Stimulated activated CD4-positive, alpha-beta T cell treated with anti-CD3 and anti-CD28 coated beads, Interleukin-1b, Interleukin-23, amount 100 ng/mL, for 1 hour (primary cell): ENCODE data around the gene NISCH.

ENCODE experiments used
- DNase-seq, 2 donors: peaks; one replicate each; pipeline ENCODE4 v3.0.0-alpha.2; 2020; ENCODE audit warnings: low read depth in 2 of 2

The NISCH gene

GRCh38 chr3:52455283-52456168 is at the start of gene NISCH:
Gene NISCH (plus strand): TSS chr3:52455604. CDS start chr3:52455642, 38 bp downstream.
- DNase-seq = peak; percentile 93 to 98

GRCh38 chr3:52406231-52406661 is 49.2 kb upstream of the NISCH start:
- DNase-seq = no peak

GRCh38 chr3:52406791-52407510 is 48.5 kb upstream of the NISCH start:
- DNase-seq = no peak

DNA sequence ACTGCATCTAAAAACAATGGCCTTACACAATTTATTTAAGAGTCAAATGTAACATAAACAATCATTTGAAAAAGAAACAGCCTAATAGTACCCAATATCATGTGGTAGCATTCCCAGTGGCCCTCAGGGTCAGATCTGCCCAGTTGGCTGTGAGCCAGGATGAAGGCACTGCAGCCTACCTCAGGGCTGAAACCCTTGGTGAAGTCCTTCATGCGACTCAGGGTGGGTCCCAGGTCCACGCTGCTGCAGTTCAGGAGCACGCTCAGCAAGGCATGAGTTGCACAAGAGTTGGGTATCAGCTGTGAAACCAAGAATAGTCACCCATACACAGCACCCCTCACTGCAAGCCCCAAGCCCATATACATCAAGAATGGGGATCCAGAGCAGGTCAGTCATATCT is 47.6 kb upstream of the NISCH start:
- DNase-seq = no peak

DNA sequence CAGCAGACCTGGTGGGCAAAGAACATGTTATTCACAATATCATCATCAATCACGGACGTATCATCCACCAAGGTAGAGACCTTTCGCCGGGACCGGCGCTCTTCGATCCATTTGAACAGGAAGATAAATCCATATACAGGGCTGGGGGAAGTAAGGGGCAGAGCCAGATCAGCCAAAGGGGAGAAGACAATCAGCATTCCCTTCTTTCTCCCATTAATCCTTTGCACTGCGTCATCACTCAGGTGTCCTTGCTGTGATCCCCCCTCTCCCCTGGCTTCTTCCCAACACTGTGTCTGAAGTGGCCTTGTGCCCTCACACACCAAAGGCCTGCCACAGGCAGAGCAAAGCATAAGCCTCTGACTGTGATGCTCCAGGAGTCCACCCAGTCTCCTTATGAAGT is 46.9 kb upstream of the NISCH start:
- no peak for DNase-seq

DNA sequence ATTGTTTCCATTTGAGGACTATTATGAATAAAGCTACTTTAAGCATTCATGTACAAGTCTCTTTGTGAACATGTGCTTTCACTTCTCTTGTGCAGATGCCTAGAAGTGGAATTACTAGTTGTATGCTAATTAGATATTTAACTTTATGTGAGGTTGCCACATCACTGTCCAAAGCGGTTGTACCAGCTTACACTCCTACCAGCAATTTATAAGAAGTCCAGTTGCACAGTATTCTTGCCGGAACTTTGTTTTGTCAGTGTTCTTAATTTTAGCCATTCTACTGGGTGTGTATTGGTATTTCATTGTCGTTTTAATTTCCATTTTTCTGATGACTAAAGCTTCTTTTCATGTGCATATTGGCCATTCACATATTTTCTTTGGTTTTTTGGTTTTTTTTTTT is 39.6 kb upstream of the NISCH start:
- no peak for DNase-seq

GRCh38 chr3:52420388-52420787 is 35.0 kb upstream of the NISCH start:
- DNase-seq = no peak

DNA sequence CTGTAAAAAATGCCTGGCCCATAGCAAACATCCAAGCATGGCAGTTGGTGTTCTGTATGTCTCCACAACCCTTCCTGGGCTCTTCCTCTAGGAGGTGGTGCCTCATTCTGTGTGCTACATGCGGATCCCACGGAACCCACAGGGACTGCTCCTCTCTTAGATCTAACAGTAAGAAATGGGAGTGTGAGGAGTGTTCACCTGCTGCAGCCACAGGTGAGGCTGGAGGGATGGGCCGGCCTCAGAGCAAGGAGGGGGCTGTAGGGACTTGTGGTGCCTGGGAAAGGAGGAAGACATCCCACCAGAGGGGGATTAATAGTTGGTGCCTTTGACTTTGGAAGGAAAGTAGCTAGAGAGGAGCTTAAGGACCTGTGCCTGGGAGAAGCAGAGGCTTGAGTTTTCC is 32.7 kb upstream of the NISCH start:
- DNase-seq = no peak

DNA sequence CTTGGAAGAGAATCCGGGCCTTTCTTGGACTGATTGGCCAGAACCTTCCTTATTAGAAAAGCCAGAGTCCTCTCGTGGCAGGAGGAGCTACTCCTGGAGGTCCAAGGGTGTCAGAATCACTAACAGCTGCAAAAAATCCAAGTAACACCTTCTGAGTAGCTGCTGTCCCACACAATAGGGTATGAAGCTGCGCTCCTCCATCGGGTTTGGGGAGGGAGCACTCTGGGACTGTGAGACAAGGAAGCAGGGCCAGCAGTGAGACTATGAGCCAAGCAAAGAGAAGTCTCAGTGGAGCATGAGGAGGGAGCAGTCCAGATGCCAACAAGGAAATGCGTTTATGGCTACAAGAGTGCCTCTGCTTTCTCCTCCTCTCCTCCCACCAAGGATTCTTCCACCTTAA is 32.2 kb upstream of the NISCH start:
- no peak for DNase-seq

- DNase-seq = no peak
These were observed 27.0 kb upstream of the NISCH start for GRCh38 chr3:52428151-52429005.

DNA sequence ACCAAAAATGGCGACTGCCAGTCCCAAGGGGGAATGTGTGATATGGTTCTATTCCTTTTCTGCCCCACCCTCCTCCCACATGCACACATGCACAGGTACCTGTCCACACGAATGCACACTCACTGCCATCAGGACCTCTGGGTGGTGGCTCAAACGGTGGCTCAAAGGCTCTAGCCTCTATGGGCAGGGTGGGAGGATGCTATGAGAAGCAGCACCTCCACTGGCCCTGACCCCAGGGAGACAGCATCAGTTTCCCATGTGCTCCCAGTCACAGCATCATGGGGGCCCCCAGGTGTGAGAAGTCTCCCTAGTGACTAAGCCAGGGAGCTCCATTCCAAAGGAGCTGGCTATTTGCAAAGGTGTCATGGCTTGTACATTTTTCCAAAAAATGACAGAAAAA is 26.4 kb upstream of the NISCH start:
- no peak for DNase-seq

DNA sequence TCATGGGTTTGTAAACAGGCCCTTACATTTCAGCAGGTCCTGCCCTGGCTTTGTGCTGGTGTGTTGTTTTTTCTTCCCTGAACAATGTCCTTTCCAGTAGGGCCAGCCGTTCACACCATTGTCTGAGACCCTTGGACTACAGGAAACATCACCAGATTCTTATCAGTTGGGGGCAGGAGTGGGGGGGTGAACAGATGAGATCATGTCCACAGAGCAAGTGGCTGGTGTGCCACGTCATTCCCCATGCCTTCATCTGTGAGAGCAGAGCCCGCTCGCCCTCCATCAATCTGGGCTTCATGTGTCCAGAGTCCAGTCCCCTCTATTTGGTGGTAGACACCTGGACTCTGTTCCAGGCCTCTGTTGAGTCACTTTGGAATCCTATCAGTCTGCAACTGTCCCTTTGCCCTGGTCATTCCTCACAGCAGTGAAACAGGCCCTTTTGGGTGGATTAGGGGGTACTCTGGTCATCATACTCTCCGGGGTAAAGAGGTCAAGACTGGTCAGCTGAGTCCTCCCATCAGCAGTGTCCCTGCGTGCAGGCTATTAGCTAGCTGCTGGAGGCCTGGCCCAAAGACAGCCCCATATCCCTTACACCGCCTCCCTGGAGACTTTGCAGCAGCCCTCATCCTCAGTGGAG is 25.5 kb upstream of the NISCH start:
- DNase-seq = no peak

DNA sequence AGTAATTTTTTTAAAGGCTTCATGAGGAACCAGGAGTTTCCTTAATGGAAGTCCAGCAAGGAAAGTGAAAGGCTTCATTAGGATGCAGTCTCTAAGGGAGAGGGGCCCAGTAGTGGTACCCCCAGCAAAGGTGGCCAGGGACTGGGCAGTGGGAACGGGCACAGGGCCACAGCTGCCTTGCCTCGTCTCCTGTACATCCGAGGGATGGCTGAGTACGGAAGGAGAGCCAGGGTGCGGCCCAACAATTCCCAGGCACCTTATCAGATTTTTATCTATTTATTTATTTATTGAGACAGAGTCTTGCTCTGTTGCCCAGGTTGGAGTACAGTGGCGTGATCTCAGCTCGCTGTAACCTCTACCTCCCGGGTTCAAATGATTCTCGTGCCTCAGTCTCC is 25.0 kb upstream of the NISCH start:
- DNase-seq = no peak

DNA sequence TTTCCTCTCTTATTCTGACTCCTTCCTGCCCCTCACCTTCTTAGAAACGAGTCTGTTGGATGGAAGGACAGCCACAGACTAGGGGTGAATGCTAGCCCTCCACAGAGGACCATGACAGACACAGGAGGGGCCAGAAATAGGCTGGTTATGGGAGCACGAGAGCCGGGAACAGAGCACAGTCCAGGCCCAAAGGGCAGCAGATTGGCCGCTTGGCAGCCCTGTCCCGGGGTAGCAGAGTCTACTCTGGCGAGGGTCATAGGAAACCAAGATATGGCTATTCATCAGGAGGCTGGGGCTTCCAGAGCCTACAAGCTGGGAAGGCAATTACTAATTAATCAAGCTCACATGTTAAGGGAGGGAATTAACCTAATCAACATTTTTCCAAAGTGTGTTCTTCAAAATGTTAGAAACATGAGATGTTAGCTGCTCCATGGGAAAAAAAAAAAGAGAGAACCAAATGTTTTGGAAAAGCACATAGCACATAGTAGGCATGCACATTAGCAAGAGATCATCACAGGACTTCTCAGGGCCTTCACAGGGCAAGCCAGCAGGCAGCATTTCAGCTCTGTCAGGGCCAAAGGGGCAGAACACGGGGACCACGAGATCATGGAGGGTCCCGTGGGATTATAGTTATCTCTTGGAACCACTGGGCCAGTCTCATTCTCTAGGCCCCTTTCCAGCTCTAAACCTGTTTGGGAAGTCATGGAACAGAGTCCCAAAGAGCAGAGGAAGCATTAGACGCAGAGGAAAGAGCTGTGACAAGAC is 23.8 kb upstream of the NISCH start:
- DNase-seq = no peak

DNA sequence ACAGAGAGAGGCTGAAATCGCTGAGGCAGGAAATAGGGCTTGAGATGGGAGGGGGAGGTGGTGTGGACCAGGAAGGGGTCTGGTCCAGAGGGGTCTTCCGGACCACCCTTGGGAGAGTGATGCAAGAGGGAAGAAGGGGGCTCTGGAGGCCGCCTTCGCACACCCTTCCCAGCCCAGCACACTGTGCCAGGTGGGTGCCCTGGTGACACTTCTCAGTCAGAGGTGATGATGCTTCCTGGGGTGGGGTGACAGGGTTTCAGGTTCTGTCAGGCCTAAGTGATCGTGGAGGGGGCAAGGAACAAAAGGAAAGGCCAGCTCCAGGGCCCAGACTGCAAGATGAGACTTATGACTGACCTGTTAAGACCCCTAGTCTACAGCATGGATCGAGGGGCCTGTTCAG is 23.2 kb upstream of the NISCH start:
- DNase-seq = no peak

DNA sequence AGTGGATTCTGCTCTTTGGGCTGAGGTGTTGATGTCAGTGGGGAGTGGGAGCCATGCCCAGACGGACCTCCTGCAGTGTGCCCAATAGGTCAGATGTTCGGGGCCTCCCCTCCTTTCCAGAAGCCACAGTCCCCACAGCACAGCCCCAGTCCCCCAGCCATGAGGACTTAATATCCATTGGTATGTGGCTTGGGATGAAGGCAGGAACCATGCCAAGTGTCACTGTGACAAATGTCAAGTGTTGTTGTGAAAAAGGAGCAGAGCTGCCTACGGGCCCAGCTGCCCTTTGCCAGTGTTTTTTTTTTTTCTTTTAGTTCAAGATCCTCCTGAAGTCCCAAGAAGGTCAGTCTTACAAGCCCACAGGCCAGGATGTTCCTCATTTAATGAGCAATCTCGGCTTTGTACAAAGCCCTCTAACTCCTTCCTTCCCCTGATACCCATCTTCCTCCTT is 22.7 kb upstream of the NISCH start:
- no peak for DNase-seq

- DNase-seq = no peak
These were observed 21.9 kb upstream of the NISCH start for GRCh38 chr3:52433328-52433995.

DNA sequence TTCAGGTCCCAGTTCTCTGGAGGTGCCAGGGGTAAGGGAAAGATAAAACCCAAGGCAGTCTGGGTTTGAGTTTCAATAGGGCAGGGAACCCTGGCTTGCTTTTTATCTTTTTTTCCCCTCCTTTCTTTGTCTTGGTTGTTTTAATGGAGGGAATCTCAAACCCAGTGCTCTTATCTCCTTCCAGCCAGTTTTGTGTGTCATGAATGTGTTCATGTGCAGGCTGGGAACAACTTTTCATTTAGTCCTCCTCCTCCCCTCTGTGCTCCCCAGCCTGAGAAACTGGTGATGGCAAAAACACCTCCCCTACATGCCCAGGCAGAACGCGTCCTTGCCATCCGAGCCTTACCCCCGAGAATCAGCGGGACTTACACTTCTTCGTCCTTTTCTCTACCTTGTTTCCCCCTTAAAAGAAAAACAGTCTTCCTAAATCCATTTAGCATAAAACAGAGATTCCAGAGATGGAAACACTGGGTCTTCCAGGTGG is 21.4 kb upstream of the NISCH start:
- DNase-seq = no peak

DNA sequence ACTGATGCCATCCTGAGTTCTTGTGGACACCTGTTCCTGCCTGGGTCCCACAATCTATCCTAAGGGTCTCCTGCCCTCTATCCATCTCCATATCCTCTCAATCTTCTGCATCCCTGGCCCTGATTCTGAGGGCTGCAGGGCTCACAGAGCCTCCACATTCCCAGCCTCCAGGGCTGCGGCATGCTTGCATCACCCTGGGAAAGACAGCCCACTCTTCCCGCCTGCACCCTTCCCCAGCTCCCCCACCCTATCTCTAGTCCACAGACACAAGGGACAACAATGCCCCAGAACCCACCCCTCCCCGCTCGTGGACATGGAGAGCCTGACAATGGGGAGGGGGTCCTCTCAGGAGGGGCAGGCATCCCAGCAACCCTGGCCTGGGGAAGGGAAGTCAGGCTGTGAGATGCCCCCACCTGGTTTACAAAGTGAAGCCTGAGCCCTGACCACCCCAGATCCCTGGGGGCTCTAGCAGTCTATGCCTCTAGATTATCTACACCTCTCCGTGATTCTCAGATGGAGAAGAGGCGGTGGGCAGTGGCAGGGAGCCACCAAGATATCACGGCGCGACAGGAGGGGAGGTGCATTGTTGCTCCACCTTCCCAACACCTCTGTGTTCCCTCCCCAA is 20.8 kb upstream of the NISCH start:
- DNase-seq = no peak
